ENCODE data around the gene HS2ST1.

The HS2ST1 gene

DNA sequence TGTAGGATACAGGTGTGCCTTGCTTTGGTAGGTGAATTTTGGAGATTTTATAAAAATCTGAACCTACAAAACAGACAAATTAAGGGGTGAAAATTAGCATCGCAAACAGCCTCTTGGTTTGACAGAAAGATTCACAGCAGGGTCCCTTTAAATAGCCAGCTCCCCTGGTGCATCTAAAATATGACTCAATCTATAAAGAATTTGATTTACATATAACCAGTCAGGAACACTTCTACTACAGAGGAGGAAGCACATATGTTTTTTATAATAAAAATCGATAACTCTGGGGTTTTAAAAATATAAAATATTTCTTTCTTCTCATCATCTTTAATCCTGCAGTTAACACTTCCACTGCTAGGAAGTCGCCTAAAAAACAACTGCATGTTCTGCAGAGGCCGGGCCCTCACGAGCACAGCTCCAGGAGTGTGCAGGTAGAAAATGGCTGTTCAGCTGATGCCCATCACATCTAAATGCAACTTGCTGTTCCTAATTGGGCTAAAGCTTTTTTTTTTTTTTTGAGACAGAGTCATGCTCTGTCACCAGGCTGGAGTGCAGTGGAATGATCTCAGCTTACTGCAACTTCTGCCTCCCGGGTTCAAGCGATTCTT, 203.4 kb downstream of the HS2ST1 start:
- no peak for DNase-seq

DNA sequence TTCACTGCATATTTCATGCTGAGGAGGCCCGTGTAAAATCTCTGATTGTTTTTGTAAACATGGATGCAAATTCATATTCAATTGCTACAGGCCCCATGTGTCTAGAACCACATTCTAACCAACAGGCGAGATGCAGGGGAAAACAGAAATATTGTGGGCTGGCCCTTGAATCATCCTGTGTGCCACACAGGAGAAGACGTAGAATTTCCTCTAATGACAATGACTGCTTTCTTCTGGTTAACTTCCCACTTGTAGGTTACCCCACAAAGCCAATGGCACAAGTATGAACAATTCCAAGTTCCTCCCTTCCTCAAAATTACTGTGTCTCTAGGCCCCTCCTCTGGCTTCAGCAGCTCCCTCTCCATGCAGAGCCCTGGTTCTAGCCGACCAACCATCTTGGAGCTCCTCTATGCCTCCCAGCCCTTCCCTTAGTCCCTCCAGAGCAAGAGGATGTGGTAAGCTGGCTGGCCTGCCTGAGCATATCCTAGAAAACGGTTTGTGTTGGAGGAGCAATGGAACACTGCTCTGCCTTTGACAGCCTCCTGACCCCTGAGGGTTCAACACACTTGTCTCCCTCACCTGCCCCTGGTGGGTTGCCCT, 205.2 kb downstream of the HS2ST1 start:
- DNase-seq, result no peak

DNA sequence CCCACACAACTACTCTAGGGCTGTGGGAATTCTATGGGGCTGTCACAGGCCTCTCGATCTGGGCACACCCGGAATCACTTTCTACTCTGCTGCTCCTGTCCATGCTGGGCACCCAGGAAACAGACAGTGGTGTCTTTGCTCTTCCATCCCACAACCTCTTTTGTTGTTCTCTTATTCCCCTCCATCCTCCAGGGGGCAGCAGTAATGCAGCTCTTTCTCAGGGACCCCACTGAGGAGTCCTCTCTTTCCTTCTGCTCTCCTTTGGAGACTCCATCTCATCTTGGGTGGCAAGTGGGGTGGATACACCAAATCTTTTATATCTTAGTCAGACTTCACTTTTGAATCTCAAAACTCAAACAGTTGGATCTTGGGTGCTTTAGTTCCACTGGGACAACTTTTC, 206.3 kb downstream of the HS2ST1 start:
- DNase-seq, result no peak

DNA sequence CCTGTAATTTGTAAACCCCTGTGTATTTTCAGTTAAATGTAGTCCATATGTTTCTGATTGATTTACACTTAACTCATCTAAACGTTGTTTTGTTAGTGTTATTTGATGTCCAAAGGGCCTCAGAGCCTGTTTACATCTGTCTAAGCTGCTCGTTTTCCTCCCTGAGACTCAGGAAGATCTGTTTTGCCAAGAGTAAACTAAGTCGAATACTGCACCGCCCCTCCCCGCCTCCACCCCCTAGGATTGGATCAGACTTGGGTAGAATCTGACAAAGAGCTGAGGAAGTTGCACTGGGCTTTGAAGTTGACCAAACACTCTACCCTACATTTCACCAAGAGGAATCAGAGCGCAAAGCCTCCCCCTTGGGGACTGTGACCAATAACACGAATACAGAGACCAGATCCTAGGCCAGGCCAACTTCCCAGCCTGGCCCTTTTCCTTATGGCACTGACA, 207.3 kb downstream of the HS2ST1 start:
- DNase-seq, result no peak

DNA sequence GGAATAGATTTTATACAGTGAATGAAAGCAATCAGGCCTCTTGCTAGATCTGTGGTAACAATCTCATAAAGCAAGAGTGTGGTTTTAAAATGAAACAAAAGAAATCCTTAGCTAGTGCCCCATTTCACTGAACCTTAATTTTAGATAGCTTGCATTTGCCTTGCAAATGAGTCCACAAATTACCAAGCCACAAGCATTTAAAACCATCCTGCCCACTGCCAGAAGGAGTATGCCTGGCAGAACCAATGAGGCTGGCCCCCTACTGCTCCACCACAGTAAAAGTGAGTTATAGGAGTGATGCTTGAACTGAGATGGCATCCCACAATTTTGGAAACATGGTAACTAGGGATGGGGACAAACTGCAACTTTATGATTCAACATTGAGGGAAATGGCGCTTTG, 207.8 kb downstream of the HS2ST1 start:
- DNase-seq, result no peak

DNA sequence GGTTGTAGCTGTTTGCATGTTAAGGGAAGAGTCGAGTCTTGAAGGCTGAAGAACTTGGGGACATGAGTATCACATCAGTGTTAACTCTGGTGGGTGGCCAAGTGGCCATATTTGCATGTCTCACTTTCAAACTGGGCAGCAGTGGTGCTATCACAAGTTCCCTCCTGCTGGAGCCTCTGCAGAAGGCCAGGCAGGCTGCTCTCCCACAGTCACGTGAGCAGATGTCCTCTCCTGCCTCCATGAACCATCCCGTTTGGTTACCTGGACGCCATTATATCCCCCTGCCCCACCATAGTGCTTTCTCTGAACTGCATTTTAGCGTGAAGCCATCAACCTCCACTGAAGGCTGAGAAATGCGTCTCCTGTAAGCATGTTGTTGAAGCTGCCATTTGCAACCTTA, 209.2 kb downstream of the HS2ST1 start:
- DNase-seq, result no peak

DNA sequence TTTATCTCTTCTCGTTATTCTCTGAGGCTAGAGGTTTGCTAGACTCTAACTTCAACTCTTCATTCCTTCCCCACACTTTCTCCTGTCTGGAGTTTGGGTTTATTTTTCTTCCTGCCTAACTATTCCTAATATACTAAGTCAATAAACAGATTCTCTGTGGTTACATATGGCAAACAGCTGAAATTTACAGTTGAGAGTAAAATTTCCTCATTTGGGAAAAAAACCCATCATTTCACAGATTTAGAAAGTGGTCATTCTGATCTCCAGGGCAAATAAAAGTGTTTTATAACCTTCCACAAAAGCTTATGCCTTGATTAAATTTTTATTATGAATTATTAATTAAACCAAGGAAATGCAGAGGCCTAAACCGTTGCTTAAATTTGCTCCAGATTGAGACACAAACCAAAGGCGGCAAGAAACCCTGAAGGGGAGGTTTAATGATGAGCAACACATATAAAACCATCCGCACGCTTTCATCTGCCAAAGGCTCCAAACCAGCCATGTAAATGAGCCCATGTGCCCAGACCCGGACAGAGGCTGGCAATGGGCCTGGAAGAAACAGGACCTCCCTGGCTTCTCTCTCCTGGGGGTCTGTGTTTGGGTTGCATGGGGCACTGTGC, 212.6 kb downstream of the HS2ST1 start:
- DNase-seq, result no peak

DNA sequence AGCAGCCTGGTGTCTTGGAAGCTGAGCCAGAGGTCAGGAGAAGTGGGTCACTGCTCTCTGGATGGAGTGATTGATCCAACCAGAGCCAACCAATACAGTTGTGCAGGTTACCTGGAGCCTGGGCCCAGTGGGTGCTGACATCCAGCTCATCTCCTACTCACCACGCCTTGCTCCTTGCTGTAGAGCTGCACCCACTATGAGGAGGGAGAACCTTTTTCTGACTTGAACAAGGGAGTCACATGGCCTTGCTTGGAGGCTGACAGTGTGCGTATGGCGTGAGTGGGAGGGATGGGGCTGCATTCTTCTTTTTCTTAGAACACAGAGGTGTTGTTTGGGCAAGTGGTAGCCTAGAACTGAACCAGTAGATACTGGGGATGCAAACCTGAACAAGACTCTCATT, 213.1 kb downstream of the HS2ST1 start:
- no peak for DNase-seq

DNA sequence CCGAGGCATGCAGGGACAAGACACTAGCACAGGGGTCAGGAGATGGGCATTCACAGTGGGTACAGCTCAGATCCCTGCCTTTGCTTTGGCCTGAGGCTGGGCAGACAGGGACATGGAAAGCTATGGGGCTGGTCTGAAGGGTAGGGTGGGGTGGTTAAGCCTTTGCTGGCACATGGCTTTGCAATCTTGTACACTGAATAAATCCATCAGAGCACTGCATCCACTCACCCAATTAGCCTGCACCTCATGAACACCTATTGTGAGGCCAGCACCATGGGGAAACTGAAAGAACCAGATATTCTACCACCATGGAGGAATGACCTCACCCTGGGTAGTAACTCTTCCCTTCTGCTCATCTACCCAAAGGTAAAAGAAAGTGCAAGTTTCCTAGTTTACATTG, 214.6 kb downstream of the HS2ST1 start:
- DNase-seq, result no peak

DNA sequence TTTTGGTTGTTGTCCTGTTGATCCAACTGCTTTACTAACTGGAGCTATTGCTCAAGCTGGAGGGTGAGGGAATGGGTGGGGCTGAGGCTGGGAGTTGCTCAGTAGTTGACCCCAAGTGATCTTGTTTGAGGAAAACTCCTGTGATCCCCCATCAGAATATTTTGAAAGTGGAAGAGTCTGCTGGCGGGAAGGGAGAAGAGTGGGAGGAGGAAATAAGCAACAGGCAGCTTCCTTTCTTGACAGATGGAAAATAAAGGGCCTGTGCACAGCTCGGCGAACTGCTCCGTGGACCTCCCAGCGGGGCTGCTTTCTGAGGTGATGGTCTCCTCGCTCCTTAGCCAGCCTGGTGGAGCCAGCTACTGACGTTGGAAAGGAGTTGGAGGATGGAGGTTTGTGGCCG, 215.2 kb downstream of the HS2ST1 start:
- DNase-seq, result no peak

DNA sequence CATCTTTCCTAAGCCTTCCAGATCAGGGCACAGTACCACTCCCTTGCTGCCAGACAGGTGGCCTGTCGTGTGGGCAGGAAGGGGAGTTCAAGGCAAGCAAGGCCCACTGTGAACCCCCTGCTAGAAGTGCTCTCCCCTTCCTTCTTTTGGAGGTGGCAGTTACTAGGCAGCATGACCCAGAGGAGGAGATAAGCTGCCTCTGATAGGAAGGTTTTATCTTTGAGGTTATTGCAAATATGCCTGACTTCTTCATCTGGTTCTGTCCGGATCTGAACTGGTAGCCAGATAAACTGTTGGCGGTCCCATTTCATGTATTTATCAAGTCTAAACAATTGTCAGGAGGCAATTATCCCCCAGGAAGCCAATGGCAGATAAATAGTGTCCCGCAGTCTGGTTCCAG, 216.0 kb downstream of the HS2ST1 start:
- no peak for DNase-seq

DNA sequence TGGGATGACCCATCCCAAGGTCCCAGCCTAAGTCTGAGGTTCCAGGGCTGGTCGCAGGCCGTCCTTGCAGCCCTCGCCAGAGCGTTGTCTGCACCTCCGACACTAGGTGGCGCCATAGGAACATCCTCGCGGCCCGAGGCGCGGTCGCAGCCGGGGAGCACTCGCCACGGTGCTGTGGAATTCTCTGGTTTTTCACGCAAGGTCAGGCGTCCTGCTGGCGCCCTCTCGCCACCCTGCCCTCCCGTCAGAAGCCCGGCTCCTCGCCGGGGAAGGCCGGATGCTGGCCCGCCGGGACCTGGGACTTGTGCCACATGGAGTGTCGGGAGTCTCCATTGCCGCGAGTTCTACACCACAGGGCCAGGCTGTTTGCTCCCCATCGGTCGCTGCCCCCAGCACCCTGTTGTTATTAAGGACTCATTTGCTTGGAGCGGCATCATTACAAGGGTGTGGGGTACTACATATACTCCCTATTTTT, 217.4 kb downstream of the HS2ST1 start:
- peak; percentile 13 to 58 for DNase-seq

DNA sequence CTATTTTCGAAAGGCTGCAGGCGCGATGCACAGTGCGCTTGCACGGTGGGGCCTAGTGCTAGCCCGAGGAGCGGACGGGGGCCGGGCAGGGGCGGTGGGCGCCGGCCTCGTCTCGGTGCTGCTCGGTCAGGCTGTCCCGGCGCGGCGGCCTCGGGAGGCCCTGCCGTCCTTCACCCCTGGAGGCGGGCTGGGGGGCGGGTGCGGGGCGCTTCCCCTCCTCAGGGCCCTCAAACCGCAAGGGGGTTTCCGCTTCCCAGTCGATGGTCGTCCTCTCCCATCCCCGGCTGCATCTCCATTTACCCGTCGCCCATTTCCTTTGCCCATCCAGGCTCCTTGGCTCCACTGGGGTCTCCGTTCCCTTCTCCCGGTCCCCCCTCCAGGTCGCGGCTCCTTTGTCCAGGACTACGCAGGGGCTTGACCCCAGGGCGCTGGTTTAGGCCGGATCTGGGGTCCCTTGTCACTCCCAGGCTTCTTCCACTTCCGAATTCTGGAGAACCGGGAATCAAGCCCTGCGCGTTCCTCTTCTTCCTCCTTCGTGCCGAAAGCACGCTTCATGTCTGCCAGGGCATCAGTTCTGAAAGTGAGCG, 217.9 kb downstream of the HS2ST1 start:
- no peak for DNase-seq

DNA sequence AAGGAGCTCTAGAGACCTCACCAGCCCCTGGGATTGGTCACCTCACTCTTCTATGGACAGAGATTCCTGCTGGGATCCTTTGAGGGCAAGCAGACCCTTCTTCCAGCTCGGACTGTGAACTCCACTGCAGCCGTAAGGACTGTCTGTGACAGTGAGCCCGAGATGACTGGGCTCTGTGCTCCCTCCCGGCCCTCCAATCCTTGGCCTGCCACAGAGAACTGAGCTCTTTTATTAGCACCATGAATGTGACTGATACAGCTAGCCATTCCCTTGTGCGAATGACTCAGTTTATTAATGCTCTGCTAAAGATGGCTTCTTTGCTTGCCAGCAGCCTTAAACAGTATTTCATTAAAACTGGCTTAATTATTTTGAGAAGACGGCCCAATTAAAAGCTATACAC, 219.6 kb downstream of the HS2ST1 start:
- DNase-seq, result no peak

DNA sequence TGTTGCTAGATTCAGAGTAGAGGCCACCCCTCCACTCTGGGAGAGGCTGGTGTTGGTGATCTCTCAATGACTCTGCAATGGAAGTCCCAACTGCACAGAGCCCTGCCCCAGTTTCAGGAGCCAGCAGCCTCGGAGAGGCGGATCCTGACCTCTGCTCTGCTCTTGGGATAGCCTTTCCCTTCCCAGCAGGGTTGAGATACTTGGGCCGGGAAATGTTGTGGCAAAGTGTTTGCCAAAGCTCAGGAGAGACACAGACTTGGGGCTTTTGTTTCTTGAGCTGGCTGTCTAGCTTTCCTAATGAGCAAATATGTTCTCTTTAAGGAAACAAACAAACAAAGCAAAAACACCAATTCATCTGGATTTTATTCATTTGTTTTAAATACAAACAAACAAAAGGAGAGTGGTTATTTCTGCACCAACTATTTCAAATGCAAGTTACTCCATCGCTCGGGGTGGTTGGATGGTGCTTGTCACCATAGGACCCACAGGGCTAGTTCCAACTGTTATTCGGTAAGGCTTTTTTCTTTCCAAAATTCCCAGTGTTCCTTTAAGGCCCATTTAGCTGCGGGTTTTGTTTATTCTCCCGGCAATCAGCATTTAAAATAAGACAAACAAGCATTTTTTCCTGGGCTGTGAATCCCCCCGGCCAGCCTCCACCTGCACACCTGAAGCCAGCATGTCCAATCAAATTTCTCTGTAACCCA, 220.3 kb downstream of the HS2ST1 start:
- DNase-seq, result no peak

DNA sequence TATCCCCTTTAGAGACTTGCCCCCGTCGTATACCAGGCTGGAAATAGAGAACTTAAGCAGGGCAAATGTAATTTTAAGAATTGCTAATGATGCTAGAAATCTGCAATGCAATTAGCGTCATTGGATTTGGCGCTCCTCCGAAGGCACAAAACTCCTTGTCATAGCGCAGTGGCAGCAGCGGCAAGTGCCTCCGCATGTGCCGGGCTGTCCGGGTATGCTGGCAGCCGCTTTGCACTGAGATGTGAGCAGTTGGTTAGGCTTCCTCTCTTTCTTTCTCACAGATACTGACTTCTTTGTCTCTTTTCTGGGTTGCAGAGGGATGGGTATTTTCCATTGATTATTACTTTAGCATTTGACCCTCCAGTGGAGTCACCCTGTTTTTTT, 220.9 kb downstream of the HS2ST1 start:
- DNase-seq, result no peak

DNA sequence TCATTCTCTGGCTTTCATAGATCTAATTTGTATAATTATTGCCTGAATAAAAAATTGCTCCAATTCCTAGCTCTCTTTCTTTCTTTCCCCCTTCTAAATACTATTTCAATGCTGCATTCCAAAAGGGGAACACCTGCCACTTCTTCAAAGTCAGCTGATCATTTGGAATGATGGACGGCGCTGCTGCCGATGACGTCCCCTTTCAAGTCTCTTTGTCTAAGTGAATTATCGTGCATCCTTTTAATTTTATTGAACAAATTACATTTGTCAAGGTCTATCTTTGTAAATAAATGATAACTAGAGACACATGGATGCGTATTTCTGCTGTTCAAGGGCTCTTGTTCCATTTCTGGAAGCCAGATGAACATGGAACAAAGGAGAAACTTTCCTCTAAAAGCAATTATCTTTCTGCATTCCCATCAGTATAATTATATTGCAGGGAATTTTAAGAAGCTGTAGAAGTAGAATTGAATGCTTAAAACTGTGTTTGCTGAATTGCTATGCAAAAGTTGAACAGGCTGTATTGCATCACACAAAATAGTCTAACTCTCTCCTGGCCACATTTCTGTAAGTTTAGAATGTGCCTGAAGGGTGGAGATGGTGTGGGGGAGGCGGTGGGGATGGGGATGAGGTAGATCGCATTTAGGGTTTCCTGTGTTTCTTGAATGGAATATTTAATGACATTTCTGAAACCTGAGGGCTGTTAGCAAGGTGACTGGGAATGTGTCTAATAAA, 222.3 kb downstream of the HS2ST1 start:
- DNase-seq, result no peak

DNA sequence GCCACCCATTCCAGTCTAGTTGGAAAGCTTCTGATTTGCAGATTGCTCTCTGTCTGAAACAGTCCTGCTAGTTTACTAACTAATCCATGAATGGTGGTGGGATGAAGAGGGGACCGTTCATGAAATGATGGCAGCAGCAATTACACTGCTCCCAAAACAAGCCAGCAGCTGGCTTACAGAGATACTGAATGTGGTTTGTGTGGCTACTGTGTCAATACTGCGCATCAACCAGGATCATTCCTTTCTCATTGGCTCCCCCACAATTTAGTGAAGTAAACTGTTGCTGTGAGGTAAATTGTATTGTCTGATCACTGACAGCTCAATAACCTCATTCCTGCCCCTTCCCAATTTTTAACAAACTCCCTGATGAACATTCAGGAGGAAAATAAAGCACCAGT, 222.9 kb downstream of the HS2ST1 start:
- DNase-seq, result no peak

DNA sequence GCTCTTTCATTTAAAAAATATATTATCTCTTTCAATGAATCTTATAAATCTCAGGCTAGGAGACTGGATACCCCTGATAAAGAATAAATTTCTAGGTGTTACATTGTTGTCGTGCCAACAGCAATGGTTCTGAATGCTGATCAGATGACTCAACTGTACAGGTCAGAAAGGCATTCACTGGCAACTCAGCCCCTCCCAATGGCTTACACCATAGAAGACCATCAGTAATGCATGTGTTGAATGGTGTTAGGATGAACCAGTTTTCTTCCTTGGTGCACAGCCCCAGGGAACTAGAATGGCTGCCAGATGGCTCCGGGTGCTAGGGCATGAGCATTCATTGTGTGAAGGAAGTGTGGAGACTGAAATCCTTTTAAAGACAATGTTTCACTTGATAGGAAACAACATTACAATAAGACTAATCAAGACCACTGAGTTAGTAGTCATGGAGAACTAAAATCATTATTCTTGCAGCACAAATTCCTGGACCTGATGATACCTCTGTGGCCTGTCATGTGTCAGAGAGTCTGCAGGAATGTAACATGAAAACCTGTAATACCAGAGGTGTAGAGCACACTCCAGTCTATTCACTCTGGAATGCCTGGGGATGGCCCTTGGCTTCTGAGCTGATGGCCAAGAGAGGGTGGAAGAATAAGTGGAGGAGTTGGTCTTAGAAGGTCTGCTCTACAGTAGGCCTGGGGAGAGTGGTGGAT, 226.6 kb downstream of the HS2ST1 start:
- no peak for DNase-seq

DNA sequence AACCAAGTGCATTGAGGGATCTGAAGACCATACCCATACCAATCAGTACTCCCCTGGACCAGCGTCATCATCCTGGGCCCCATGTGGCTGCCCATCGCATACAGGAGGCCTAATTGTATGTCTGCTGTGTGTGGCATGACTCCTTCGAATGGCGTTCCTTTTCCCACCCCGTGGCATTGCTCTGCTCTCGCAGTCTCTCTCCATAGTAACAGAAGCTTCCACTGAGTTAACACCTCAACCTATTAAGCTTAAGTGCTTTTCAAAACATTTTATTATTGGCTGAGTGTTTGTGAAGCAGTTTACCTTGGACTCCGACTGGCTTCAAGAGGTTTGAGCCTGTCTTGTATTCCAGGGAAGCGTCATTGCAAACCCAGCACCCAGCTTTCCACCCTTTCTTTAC, 227.1 kb downstream of the HS2ST1 start:
- no peak for DNase-seq

DNA sequence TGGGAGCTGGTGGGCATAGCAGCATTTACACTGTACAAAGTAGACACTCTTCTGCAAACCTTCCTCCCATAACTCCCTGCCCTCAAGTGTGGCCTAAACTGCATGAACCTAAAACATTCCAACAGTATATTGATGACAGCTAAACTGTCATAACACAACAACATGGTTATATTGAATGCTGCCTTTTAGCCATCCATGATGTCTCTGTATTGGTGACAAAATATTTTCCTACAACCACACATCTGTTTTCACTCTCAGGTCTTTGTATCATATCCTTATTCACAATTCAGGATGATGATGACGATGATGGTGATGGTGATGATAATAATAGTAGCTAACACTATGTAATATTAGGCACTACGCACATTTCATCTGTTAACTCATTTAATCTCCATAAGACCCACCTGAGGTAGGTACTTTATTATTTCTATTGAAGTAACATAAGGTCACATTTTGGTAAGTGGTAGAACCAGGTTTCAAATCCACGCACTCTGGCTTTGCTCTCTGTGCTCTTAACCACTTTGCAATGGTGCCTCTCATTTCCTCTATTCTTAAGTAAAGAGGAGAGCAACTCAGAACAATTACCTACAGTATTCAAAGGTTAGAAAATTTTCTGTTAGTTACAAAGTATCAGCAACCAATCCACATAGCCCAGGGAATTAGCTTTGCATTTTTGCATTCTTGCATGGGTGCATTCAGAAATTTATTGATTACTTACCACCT, 229.1 kb downstream of the HS2ST1 start:
- no peak for DNase-seq

Data from SHP77 (cell line).